ENCODE results near the gene LPAR6.

LPAR6 gene

GRCh38 chr13:48398450-48399095 is 14.3 kb downstream of the LPAR6 start:
- Histone ChIP-seq H3K4me1 (ENCODE audit: control insufficient read depth, insufficient read depth, low read length) (peaks cover 49% of the 10 kb centered on the region), H3K4me2 (ENCODE audit: low read length) (no peak overlapping the region), H3K9ac (ENCODE audit: low read depth, low read length) (no peak overlapping the region), H3K27me3 (ENCODE audit: control insufficient read depth, insufficient read depth, low read length) (no peaks in the 10 kb centered on the region), H3K4me3 (ENCODE audit: low read length) (no peak overlapping the region), H3K9me3 (replicated peaks; ENCODE audit: low read length) (no peaks in the 10 kb centered on the region), H3K36me3 (ENCODE audit: insufficient read depth, low read length) (no peaks in the 10 kb centered on the region)

GRCh38 chr13:48397744-48398143 is 15.2 kb downstream of the LPAR6 start:
- peaks cover 7% of the 10 kb centered on the region for H3K36me3 ChIP-seq (ENCODE audit: insufficient read depth, low read length)
- H3K4me3 ChIP-seq (ENCODE audit: low read length), result no peak overlapping the region
- no peak overlapping the region for H3K4me2 ChIP-seq (ENCODE audit: low read length)
- peaks cover 49% of the 10 kb centered on the region for H3K4me1 ChIP-seq (ENCODE audit: control insufficient read depth, insufficient read depth, low read length)
- no peaks in the 10 kb centered on the region for H3K9me3 ChIP-seq (replicated peaks; ENCODE audit: low read length)
- no peaks in the 10 kb centered on the region for H3K27me3 ChIP-seq (ENCODE audit: control insufficient read depth, insufficient read depth, low read length)
- H3K9ac ChIP-seq (ENCODE audit: low read depth, low read length), result no peak overlapping the region

GRCh38 chr13:48393698-48394085 is 19.2 kb downstream of the LPAR6 start:
- Histone ChIP-seq H3K9ac (ENCODE audit: low read depth, low read length) (no peak overlapping the region), H3K4me2 (ENCODE audit: low read length) (no peak overlapping the region), H3K36me3 (ENCODE audit: insufficient read depth, low read length) (peaks cover 10% of the 10 kb centered on the region), H3K4me3 (ENCODE audit: low read length) (no peak overlapping the region), H3K27me3 (ENCODE audit: control insufficient read depth, insufficient read depth, low read length) (no peaks in the 10 kb centered on the region), H3K9me3 (replicated peaks; ENCODE audit: low read length) (no peaks in the 10 kb centered on the region), H3K4me1 (ENCODE audit: control insufficient read depth, insufficient read depth, low read length) (peaks cover 11% of the 10 kb centered on the region)

GRCh38 chr13:48393030-48393697 is 19.7 kb downstream of the LPAR6 start:
- H3K27me3 ChIP-seq (ENCODE audit: control insufficient read depth, insufficient read depth, low read length), result no peaks in the 10 kb centered on the region
- no peak overlapping the region for H3K4me2 ChIP-seq (ENCODE audit: low read length)
- H3K4me1 ChIP-seq (ENCODE audit: control insufficient read depth, insufficient read depth, low read length), result peaks cover 6% of the 10 kb centered on the region
- H3K9ac ChIP-seq (ENCODE audit: low read depth, low read length), result no peak overlapping the region
- no peak overlapping the region for H3K4me3 ChIP-seq (ENCODE audit: low read length)
- peaks cover 10% of the 10 kb centered on the region for H3K36me3 ChIP-seq (ENCODE audit: insufficient read depth, low read length)
- H3K9me3 ChIP-seq (replicated peaks; ENCODE audit: low read length), result no peaks in the 10 kb centered on the region

DNA sequence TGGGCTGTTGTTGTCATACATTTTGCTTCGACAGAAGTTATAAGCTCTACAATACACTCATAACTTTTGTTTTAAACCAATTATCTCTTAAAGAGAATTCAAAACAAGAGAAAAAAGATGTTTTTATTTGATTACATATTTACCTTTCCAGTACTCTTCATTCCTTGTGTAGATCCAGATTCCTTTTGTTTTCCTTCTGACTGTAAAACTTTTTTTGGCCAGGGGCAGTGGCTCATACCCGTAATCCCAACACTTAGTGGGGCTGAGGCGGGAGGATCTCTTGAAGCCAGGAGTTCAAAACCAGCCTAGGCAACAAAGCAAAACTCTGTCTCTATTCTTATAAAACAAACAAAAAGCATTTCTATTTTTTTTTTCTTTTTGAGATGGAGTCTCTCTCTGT is 21.7 kb downstream of the LPAR6 start:
- Histone ChIP-seq H3K27me3 (ENCODE audit: control insufficient read depth, insufficient read depth, low read length) (no peaks in the 10 kb centered on the region), H3K36me3 (ENCODE audit: insufficient read depth, low read length) (peaks cover 10% of the 10 kb centered on the region), H3K4me2 (ENCODE audit: low read length) (no peak overlapping the region), H3K4me1 (ENCODE audit: control insufficient read depth, insufficient read depth, low read length) (no peaks in the 10 kb centered on the region), H3K4me3 (ENCODE audit: low read length) (no peak overlapping the region), H3K9me3 (replicated peaks; ENCODE audit: low read length) (no peaks in the 10 kb centered on the region), H3K9ac (ENCODE audit: low read depth, low read length) (no peak overlapping the region)

GRCh38 chr13:48386816-48387215 is 26.1 kb downstream of the LPAR6 start:
- H3K27me3 ChIP-seq (ENCODE audit: control insufficient read depth, insufficient read depth, low read length), result no peaks in the 10 kb centered on the region
- H3K9ac ChIP-seq (ENCODE audit: low read depth, low read length), result no peak overlapping the region
- H3K4me3 ChIP-seq (ENCODE audit: low read length), result no peak overlapping the region
- peaks cover 9% of the 10 kb centered on the region for H3K36me3 ChIP-seq (ENCODE audit: insufficient read depth, low read length)
- no peaks in the 10 kb centered on the region for H3K4me1 ChIP-seq (ENCODE audit: control insufficient read depth, insufficient read depth, low read length)
- no peaks in the 10 kb centered on the region for H3K9me3 ChIP-seq (replicated peaks; ENCODE audit: low read length)
- no peak overlapping the region for H3K4me2 ChIP-seq (ENCODE audit: low read length)

DNA sequence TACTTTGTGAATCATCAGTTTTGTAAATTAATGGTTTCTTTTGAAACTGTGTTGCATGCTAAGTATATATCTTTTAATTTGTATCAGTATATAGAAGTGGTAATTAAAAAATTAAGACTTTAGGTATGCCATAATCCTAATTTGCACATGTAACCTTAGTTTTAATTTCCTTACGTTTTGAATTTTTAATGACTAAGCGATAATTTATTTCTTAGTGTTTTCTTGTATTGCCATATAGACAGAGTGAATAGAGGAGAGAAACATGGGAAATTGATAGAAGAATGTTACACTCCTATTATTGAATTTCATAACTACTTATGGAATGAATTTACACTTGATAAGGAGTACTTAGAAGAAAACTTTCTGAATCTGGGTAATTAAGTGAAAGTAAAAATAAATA is 29.5 kb downstream of the LPAR6 start:
- Histone ChIP-seq H3K9ac (ENCODE audit: low read depth, low read length) (no peak overlapping the region), H3K27me3 (ENCODE audit: control insufficient read depth, insufficient read depth, low read length) (no peaks in the 10 kb centered on the region), H3K4me3 (ENCODE audit: low read length) (no peak overlapping the region), H3K4me2 (ENCODE audit: low read length) (no peak overlapping the region), H3K9me3 (replicated peaks; ENCODE audit: low read length) (no peaks in the 10 kb centered on the region), H3K36me3 (ENCODE audit: insufficient read depth, low read length) (peaks cover 21% of the 10 kb centered on the region), H3K4me1 (ENCODE audit: control insufficient read depth, insufficient read depth, low read length) (no peaks in the 10 kb centered on the region)

DNA sequence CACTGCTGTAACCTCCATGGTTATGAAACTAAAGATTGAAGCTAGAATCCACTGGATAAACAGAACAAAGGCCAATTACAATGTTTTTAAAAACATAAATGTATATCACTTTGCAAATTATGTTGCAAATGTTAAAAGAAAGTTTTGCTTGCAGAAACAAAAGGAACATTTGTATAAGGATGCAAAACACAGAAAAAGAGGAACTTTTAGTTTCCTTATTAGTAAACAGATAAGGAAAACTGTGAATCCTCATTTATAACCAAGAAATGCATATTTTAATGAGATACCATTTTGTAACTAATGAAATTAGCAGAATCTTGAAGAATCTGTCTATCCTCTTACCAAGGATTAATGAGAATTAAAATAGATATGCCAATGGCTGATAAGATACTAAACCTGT is 32.3 kb downstream of the LPAR6 start:
- no peaks in the 10 kb centered on the region for H3K27me3 ChIP-seq (ENCODE audit: control insufficient read depth, insufficient read depth, low read length)
- H3K9ac ChIP-seq (ENCODE audit: low read depth, low read length), result no peak overlapping the region
- H3K4me3 ChIP-seq (ENCODE audit: low read length), result no peak overlapping the region
- H3K36me3 ChIP-seq (ENCODE audit: insufficient read depth, low read length), result peaks cover 38% of the 10 kb centered on the region
- H3K4me1 ChIP-seq (ENCODE audit: control insufficient read depth, insufficient read depth, low read length), result no peaks in the 10 kb centered on the region
- H3K9me3 ChIP-seq (replicated peaks; ENCODE audit: low read length), result no peaks in the 10 kb centered on the region
- H3K4me2 ChIP-seq (ENCODE audit: low read length), result no peak overlapping the region

GRCh38 chr13:48377857-48378256 is 35.1 kb downstream of the LPAR6 start:
- H3K36me3 ChIP-seq (ENCODE audit: insufficient read depth, low read length), result peaks cover 42% of the 10 kb centered on the region
- no peaks in the 10 kb centered on the region for H3K9me3 ChIP-seq (replicated peaks; ENCODE audit: low read length)
- no peak overlapping the region for H3K4me3 ChIP-seq (ENCODE audit: low read length)
- H3K9ac ChIP-seq (ENCODE audit: low read depth, low read length), result no peak overlapping the region
- no peak overlapping the region for H3K4me2 ChIP-seq (ENCODE audit: low read length)
- no peaks in the 10 kb centered on the region for H3K27me3 ChIP-seq (ENCODE audit: control insufficient read depth, insufficient read depth, low read length)
- no peaks in the 10 kb centered on the region for H3K4me1 ChIP-seq (ENCODE audit: control insufficient read depth, insufficient read depth, low read length)

GRCh38 chr13:48370815-48371214 is 42.1 kb downstream of the LPAR6 start:
- Histone ChIP-seq H3K4me2 (ENCODE audit: low read length) (no peak overlapping the region), H3K27me3 (ENCODE audit: control insufficient read depth, insufficient read depth, low read length) (no peaks in the 10 kb centered on the region), H3K9me3 (replicated peaks; ENCODE audit: low read length) (no peaks in the 10 kb centered on the region), H3K9ac (ENCODE audit: low read depth, low read length) (no peak overlapping the region), H3K36me3 (ENCODE audit: insufficient read depth, low read length) (peaks cover 30% of the 10 kb centered on the region), H3K4me1 (ENCODE audit: control insufficient read depth, insufficient read depth, low read length) (no peaks in the 10 kb centered on the region), H3K4me3 (ENCODE audit: low read length) (no peak overlapping the region)

GRCh38 chr13:48369988-48370387 is 42.9 kb downstream of the LPAR6 start:
- no peaks in the 10 kb centered on the region for H3K4me1 ChIP-seq (ENCODE audit: control insufficient read depth, insufficient read depth, low read length)
- no peaks in the 10 kb centered on the region for H3K27me3 ChIP-seq (ENCODE audit: control insufficient read depth, insufficient read depth, low read length)
- H3K9ac ChIP-seq (ENCODE audit: low read depth, low read length), result no peak overlapping the region
- H3K36me3 ChIP-seq (ENCODE audit: insufficient read depth, low read length), result peaks cover 28% of the 10 kb centered on the region
- no peaks in the 10 kb centered on the region for H3K9me3 ChIP-seq (replicated peaks; ENCODE audit: low read length)
- H3K4me2 ChIP-seq (ENCODE audit: low read length), result no peak overlapping the region
- H3K4me3 ChIP-seq (ENCODE audit: low read length), result no peak overlapping the region
